ENCODE data around the gene PTPN20.

DNA sequence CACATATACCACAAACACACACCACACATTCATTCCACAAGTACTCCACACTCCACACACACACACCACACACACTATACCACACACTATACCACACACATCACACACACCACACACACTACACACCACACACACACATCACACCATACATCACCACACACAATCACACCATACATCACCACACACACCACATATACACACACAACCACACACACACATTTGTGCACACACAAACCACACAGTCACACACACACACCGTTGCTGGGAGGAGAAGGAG, 112.8 kb downstream of the PTPN20 start:
- TF ChIP-seq CTCF (IDR thresholded peaks at IDR 0.05) = no peak
- TF ChIP-seq POLR2AphosphoS5 (IDR thresholded peaks at IDR 0.05) = no peak
- no peak for TF ChIP-seq POLR2A (IDR thresholded peaks at IDR 0.05)
